ENCODE measurements around the gene NEAT1.
A peak's percentile ranks its signal among the peaks of the same experiment; 100 is the strongest.

DNA sequence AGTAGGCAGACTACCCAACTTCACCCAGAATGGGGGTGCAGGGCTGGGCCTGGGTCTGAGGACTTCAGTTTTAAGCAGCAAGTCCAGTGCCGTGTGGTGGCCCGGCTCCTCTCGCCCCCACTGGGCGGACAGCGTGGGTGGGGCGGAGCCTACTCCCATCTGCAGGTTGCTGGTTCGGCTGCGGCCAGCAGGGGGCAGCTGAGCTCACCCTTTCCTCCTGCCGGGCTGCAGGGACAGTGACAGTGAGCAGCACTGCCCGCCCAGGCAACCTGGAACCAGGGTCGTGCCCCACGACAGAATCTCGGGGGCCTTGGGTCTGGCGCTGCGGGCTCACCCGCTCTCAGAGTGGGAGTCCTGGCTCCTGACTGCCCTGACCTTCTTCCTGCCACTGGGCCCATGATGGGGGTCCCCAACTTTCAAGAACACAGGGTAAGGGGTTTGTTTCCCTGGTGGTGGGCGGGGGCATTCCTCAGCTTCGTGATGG lies 6.2 kb upstream of the NEAT1 start:
- TF ChIP-seq, protein P1, sequence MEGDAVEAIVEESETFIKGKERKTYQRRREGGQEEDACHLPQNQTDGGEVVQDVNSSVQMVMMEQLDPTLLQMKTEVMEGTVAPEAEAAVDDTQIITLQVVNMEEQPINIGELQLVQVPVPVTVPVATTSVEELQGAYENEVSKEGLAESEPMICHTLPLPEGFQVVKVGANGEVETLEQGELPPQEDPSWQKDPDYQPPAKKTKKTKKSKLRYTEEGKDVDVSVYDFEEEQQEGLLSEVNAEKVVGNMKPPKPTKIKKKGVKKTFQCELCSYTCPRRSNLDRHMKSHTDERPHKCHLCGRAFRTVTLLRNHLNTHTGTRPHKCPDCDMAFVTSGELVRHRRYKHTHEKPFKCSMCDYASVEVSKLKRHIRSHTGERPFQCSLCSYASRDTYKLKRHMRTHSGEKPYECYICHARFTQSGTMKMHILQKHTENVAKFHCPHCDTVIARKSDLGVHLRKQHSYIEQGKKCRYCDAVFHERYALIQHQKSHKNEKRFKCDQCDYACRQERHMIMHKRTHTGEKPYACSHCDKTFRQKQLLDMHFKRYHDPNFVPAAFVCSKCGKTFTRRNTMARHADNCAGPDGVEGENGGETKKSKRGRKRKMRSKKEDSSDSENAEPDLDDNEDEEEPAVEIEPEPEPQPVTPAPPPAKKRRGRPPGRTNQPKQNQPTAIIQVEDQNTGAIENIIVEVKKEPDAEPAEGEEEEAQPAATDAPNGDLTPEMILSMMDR (conservative IDR thresholded peaks at IDR 0.05; ENCODE audit: low read length) = peak; percentile 86
- TF ChIP-seq EZH2phosphoT487 (IDR thresholded peaks at IDR 0.05; ENCODE audit: borderline replicate concordance) = no peak
